T-helper 1 cell treated with Interleukin-12 subunit alpha and Interleukin-12 subunit beta and Interleukin-4 antibody, amounts not matched to agents 30 ng/mL and 1 ng/mL, for 36 hours (primary cell): ENCODE data around the gene CITED2. TPM values are rescaled to one million over a fixed set of nuclear protein-coding genes. Genes with fewer than 3 reads are reported as not detected.

Source experiments
- intact Hi-C: fragments of 100-400 bp; cut with micrococcal nuclease; formaldehyde crosslinking; loops from one replicate; pipeline ENCODE4 v1.15.1; 2024
- total RNA-seq: library from RNA; stranded (reverse); gene quantifications from 2 replicates; pipeline ENCODE4 v1.2.3, GENCODE V29; 2022

Gene CITED2
- total RNA-seq, 1 donor from 2014 or later = 61.4 TPM

DNA sequence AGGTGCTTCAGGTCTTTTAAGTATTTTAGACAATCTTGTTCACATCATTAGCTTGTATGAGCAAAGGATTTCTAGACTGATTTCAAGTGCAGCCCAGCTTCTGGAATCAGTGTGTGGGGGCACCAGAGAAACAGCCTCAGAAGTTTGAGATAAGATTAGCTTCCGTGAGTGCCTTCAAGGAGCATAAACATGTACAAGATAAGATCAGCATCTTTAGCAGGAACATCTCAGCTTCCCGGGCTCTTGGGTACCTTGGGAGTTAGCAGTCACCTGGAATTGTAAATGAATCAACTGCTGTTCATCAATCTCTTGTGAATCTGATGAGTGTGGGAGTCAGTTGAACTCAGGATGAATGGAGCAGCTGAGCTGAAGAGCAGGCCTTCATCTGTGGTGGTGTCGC is 12.0 kb upstream of the CITED2 start:
- intact Hi-C loops = no loop called here

DNA sequence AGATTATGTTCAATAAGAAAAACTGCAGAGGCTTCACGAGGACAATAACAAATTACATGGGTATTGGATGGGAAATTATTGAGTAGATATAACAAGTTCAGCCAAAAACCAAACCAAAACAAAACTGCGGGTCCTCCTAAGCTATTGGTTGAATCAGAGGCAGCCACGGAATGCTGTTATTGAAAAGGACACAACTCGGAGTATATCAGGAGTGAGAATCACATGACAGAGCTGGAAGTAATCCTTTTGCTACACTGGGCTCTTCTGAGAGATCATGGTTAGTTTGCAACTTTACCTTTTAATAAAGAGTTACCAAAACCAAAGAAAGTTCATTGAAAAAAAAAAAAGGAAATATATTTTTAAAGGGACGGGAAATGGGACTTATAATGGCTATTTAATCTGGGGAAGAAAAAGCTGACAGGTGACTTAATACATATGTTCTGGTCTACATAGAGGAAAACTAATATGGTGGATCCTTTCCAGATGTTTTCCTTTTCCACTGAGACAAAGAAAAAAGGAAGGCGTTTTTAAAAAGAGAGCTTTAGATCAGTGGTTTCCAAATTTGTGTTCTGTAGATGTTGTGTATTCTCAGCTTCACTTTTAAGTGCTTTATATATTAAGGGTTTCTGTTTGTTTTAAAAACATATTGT is 6.9 kb upstream of the CITED2 start:
- intact Hi-C loops = no loop called here

DNA sequence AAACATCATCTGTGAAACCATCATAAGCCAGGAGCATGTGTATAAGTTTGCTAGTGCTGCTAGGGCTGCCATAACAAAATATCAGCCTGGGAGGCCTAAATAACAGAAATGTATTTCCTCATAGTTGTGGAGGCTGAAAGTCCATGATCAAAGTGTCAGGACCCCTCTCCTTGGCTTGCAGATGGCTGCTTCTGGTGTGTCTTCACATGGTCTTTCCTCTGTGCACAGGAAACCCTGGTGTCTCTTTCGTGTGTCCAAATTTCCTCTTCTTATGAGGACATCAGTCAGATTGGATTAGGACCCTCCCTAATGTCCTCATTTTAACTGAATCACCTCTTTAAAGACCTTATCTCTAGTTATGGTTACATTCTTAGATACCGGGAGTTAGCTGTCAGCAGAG is 6.2 kb upstream of the CITED2 start:
- intact Hi-C loops = no loop called here

DNA sequence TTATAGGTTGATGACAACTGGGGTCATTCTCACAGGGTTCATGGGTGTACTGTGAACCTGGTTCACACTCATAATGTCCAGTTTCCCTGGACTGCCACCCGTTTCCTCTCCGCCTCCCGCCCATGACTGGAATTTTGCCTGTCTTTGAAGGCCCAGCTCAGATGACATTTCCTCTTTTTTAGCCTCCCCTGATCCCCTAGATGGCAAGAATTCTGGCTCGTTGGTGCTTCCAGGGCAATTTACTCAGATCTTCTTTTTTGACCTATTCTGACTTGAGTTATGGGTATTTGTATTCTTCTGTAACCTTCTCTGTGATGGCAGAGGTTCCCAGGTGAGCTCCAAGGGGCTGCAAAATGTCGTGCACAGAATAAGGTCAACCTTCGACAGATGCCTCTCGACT is 5.7 kb upstream of the CITED2 start:
- intact Hi-C loops = no loop called here

DNA sequence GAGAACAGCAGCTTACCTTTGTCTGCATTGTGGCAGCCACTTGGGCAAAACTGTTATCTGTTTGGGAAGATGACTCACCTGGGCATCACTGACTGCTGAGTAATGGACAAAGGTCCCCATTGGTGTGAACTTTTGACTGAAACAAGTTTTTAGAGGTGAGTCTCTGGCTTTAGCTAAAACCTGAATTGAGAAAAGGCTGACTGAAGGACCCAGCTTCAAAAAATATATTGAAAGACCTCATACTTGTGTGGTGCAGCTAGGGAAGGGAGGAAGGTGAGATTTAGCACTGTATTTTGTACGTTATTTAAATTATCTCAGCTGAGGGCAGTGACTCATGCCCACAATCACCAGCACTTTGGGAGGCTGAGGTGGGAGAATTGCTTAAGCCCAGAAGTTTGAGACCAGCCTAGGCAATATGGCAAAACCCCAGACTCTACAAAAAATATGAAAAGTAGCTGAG is 4.5 kb upstream of the CITED2 start:
- intact Hi-C loops = loop anchor here (10.0 kb wide), 1 partner anchor 616 kb away; no protein-coding TSS in a partner anchor

DNA sequence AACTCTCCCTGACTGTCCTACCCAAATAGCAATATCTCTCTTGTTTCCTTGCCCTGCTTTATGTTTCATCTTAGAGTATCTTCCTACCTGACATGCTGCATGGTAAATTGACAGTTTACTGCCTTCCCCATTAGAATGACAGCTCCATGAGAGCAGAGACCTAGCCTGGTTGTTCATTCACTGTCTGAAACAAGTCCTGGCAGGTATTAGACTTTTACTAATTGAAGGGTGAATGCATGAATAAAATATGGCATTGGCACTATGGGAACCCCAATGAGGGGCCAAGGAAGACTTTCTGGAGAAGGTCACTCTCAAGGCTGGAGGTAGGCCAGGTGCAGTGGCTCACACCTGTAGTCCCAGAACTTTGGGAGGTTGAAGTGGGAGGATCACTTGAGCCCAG is 3.8 kb upstream of the CITED2 start:
- intact Hi-C loops = loop anchor here (10.0 kb wide), 1 partner anchor 617 kb away; no protein-coding TSS in a partner anchor

DNA sequence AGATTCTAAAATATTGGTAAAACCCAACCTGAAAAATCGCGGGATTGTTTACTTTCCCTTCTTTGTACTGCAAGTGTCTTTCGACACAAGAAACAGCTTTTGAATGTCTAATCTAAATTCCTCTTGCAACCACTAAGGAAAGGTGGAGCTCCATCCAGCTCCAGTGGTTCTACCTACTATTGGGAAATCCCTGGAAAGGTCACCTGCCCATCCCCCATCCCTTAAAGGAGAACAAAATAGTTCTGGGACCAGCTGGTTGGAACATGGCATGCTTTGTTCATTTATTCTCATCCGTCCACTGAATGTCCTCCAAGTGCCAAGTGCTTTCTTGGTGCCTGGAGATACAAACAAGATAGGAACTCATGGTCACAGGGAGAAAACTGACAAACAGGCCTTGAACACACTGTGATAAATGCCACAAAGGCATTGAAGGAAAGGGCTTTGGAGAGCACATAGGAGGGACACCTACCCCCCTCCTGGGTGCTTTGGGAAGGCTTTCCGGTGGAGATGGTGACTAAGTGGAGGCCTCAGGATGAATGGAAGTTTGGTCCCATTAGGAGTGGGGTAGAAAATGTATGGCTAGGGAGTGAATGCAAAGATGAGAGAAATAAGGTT is 2.3 kb upstream of the CITED2 start:
- intact Hi-C loops = loop anchor here (10.0 kb wide), 1 partner anchor 618 kb away; no protein-coding TSS in a partner anchor

DNA sequence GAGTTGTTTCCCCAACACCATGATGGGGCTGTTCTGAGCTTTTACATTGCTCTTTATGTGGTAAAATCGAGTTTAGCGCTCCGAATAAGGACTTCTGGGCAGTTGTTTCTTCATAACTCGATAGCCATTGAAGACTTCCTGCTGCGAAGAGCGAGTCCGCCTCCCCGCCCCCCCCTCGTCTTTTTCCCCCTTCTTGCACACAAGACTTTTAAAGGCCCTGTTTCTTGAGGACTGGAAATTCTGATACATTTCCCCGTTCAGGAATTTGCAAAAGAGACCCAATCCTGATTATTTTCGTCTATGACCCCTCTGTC is 1.5 kb upstream of the CITED2 start:
- intact Hi-C loops = loop anchor here (10.0 kb wide), 1 partner anchor 619 kb away; no protein-coding TSS in a partner anchor

DNA sequence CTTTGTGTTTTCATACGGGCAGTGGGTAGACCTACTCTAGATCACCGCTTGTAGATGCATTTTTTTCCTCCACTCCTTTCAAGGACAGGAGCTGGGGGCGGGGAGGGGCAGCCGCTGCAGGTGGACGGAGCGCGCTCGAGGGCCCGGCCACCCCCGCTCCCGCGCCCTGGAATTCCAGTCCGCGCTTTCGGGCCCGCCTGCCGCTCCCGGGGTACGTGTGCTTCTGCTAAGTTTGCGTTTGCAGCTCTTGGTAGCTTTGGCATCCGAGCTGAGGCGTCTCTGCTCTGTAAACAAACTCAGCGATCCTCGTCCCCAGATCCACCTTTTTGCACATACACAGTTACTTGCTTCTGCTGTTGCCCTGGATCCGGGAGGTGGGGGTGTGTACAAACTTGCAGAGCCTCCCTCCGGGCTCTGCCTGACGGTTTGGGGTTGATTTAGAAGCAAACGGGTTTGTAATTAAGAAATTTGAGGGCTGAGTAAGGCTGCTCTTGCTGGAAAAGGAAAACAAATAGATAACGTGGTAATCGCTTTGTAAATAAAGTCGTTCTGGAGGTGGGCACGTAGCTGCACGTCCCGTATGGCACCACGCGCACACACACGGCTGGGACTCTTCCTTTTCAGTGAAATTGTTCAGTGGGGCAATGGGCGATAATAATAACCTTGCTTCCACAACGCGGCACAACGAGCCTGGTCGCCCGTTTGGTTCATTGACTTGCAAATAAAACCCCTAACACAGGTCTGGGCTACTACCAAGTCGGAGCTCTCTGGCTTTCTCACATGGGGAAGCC is 973 bp upstream of the CITED2 start:
- intact Hi-C loops = loop anchor here (1.0 to 10.0 kb wide), 10 partner anchors 67 to 1211 kb away; partner anchors contain the start of genes CCDC28A and REPS1

DNA sequence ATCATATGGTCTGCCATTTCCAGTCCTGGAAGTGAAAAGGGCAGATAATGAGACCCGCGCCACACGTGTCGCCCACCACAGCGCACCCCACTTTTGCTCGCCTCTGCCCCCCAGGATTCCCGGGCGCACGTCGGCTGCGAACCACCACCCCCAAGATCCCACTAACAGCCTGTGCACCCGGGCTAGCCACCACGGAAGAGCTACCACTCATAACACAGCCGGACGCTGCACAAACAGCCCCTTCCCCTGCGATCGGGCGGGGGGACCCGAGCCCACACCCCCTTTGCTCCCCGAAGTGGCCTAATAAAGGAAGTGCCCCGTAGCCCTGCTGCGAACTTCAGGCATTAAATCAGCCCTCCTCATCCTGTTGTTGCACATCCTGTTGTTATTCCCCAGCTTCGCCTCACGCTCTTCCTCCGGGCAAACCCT is 506 bp downstream of the CITED2 start:
- intact Hi-C loops = loop anchor here (1.0 to 10.0 kb wide), 15 partner anchors 51 to 1435 kb away; partner anchors contain the start of genes ABRACL, PERP and TXLNB

DNA sequence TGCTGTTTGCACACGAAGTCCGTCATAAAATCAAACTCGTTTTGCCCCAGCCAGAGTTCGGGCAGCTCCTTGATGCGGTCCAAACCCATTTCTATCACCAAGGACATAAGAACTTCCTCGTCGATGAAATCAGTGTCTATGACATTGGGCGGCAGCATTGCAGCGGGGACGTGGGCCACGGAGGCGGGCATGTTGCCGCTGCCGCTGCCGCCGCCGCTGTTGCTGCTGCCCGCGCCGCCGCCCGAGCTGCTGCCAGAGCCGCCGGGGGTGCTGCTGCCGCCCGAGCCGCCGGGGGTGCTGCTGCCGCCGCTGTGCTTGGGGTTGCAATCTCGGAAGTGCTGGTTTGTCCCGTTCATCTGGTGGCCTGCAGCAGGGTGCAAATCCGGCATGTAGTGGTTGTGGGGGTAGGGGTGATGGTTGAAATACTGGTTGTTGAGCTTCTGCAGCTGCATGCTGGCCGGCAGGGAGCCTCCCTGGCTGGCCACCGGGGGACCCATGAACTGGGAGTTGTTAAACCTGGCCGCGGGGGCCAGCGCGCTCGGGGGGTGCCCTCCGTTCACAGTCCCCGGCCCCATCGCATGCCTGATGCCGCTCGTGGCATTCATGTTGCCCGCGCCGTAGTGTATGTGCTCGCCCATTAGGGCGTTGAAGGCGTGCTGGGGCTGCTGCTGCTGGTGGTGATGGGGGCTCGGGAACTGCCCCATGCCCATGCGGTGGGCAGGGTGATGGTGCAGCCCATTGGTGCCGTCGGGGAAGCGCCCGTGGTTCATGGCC is 1.1 kb downstream of the CITED2 start:
- intact Hi-C loops = loop anchor here (2.0 to 10.0 kb wide), 7 partner anchors 426 to 1337 kb away; partner anchors contain the start of gene PERP

DNA sequence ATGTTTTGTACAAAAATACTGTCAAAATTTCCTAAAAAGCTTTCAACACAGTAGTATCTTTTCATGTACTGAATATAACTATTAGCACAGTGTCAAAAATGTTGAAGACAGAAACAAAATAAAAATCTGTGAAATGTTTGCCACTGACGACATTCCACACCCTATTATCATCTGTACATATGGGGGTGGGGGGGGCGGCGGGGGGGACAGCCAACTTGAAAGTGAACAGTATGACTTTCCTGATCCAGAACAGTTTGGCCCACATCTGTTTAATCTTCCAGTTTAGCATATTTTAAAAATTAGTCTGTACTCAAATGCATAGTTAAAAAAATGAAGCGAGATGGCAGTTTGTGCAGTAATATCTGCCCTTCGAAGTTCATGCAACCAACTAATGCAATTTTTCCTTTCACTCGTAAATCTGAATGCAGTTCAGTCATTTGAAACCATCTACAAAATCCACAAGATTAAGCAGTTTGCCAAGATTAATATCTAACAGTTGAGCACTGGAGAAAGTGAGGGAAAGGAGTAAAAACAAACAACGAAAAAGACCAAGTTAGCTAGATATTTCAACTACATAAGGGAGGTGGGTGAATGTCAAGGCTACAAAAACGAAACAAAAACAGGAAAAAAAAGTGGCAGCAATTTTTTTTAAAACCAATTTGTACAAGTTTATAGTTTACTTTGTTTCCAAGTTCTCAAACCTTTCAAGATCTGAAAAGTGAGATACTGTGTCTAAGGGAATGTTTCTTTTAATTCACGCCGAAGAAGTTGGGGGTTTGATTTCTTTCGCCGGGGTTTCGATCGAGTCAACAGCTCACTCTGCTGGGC is 1.9 kb downstream of the CITED2 start:
- intact Hi-C loops = loop anchor here (2.0 to 10.0 kb wide), 7 partner anchors 425 to 1338 kb away; partner anchors contain the start of gene PERP

DNA sequence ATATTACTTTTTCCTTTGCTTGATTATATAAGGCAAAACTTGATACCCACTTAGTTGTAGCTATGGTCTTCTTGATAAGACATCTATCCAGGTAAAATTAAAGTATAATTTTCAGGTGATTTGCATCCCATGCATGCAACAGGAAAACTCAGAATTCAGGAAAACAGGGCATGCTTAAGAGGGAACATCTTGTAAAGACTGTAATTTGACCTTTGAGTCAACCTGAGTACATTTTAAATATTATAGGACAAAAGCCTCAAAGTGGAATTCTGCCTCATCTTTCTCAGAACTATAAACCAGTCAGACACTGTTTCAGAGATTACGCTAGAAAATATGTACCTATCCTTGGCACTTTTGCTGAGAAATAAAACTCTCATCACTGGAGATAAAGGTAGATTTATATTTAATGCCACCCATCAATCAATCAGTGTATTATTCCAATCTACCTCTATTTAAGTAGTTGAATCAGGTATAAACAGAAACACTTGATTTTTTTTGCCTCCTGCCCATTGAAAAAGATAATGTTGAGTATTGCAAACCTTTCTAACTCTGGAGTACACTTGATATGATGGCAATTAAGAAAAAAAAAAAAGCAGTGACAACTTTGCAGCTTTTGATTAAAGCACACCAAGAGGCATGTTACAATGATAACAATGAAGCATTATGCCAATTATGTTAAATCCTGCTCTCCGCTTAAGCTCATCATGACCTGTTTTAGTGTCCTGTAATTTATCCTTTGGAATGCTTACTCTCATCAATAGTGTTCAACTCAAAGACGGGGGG is 2.8 kb downstream of the CITED2 start:
- intact Hi-C loops = loop anchor here (2.0 to 10.0 kb wide), 7 partner anchors 424 to 1339 kb away; partner anchors contain the start of gene PERP

DNA sequence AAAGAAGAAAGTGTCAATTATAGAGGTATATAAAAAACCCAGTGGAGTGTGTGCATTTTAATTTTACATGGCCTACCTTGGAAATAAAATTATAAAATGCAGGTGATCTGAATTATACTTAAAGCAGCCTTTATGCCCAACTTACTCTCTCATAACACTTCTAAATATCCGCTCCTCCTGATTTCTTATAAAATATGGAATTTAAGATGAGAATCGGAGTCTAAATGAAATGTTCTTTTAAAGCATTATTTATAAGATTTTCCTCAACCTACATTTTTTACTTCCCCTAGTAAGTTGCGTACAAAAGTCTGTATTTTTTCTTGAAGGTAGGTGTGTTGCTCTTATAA is 3.5 kb downstream of the CITED2 start:
- intact Hi-C loops = loop anchor here (5.0 to 10.0 kb wide), 5 partner anchors 424 to 1264 kb away; partner anchors contain the start of gene PERP

DNA sequence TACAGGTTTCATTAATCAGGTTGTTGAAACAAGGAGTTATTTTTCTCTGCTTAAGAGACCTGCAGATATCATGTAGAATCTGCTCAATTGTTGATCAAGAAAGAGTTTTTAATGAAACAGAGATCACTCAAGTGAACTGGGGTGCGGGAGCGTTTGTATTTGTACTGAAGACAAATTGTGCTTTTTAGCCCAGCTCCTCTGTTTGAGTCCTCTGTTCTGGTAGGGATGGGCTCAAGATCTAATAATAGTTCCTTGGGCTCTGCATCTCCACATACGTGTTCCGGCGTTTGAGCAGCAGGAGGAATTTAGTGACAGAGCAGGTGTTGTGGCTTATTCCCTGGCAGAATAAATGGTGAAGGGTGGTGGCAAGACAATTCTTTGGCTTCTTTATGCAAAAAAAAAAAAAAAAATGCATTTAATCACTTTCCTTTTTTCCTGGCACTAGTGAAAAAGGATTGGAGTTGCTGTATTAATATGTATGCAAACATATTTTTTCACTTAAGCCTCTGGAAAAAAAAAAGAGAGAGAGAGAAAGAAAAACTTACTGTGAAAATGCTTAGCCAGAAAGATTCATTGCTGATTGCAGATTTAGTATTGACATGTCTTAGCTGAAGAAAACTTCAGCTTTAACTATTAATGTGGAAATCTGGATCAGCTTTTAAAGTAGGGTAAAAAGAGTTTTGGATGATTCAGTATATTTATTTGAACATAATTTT is 4.0 kb downstream of the CITED2 start:
- intact Hi-C loops = loop anchor here (5.0 to 10.0 kb wide), 5 partner anchors 423 to 1263 kb away; partner anchors contain the start of gene PERP

DNA sequence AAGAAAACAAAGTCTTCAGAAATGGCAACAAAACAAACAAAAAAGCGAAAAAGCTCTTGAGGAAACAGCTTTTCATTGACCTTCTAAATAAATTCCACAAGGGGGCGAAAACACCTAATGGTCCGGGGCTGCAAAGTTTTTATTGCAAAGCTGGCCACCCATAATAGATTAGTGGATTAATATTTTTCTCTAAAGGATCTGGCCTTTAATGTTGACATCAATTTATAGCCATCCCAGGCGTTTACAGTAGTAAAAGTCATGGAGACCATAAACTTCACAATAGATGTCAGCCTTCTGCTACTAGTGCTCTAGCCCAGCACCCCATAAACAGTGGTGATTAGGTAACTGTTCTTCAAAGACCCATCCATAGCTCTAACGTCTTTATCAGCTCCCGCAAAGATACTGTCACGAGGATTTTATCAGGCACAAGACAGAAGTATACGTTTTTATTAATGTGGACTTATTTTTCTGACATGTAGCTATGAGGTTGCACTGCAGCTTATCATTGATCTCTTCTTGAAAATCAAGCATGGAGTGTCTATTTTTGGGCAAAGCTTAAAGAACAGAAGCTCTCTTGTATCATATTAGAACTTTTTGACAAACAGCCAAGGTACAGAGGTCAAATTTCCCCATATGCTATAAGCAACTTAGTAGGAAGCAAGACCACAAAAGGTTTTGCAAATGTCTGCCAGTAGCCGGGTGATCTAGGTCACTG is 4.7 kb downstream of the CITED2 start:
- intact Hi-C loops = loop anchor here (1.0 to 10.0 kb wide), 9 partner anchors 422 to 1552 kb away; partner anchors contain the start of gene PERP

DNA sequence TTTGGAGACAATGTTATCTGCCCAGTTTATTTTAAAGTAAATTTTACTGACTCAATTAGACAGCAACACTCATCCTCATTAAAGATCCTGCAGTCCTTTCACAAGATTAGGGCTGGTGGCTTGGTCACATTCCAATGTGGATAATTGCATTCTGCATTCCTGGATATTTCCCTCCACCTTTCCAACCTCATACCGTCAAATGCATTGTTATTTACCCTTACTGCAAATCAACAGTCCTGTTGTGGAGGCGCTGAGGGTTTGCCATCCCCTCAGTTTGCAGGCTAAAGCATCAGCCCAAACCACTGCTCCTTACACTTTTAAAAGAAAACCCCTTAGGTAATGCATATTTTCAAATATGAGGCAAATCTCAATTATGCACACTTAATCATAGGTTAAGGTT is 5.4 kb downstream of the CITED2 start:
- intact Hi-C loops = loop anchor here (1.0 to 5.0 kb wide), 4 partner anchors 558 to 1552 kb away; no protein-coding TSS in a partner anchor

DNA sequence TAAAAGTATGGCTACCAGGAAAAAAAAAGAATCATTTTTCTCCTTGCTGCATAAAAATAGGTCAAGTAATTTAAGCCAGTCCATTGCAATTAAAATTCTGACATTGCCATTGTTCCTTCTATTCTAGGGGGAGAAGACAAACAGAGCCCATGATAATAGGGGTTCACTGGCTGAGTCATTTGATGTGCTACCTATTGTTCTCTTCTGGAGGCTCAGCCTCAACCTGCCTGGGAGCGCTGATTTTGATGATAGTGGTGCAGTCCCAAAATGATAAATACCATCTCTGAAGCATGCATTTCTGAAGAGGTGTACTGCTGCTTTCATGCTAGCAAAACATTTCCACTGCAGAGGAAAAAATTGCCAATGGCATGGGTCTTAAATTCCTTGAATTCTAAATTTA is 5.8 kb downstream of the CITED2 start:
- intact Hi-C loops = loop anchor here (1.0 to 5.0 kb wide), 4 partner anchors 558 to 1553 kb away; no protein-coding TSS in a partner anchor
